Stimulated activated CD8-positive, alpha-beta memory T cell treated with anti-CD3 and anti-CD28 coated beads, Interleukin-2, amount 100 ng/mL, for 1 hour (primary cell): ENCODE data around the gene NXPH3.
"Not testable (repeated sequence)": the region's sequence is repeated elsewhere in the genome, so short reads cannot be mapped to it uniquely, and the experiment has no call there.

Experiments used
- DNase-seq, 2 donors: peaks; one replicate each; pipeline ENCODE4 v3.0.0-alpha.2; 2020; ENCODE audit warnings: low read depth in 2 of 2

The NXPH3 gene

GRCh38 chr17:49554694-49555494 is 20.8 kb upstream of the NXPH3 start:
- DNase-seq, result no peak

DNA sequence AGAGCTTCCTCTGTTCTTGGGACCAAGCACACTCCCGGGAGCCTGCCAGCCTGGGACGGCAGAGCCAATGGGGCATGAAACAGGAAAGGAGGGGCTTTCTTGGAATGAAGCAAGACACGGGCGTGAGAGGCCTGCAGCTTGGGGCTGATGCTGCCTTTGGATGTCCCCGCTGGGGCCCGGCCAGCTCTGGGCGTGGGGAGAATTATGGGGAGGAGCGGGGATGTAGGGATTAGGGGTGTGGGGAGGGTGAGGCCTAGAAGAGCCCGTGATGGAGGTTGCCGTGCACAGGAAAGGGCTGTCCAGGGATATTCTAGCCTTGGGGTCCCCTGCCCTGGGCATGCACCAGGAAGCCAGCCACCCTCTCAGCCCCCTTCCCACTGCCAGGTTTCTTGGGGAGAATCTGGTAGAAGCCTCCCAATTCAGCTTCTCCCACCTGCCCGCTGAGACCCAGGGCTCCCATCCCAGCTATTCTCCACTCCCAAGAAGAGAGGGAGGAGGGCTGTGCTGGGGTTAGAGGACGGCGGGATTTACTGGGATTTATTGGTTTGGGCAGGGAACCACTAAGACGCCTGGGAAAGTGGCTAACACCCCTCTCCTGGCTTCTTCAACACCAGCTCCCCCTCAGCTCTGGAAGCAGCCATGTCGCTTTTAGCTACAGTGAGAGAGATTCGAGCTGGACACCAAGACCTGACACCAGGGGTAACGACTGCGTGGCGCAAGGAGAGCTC is 20.0 kb upstream of the NXPH3 start:
- DNase-seq, result no peak

DNA sequence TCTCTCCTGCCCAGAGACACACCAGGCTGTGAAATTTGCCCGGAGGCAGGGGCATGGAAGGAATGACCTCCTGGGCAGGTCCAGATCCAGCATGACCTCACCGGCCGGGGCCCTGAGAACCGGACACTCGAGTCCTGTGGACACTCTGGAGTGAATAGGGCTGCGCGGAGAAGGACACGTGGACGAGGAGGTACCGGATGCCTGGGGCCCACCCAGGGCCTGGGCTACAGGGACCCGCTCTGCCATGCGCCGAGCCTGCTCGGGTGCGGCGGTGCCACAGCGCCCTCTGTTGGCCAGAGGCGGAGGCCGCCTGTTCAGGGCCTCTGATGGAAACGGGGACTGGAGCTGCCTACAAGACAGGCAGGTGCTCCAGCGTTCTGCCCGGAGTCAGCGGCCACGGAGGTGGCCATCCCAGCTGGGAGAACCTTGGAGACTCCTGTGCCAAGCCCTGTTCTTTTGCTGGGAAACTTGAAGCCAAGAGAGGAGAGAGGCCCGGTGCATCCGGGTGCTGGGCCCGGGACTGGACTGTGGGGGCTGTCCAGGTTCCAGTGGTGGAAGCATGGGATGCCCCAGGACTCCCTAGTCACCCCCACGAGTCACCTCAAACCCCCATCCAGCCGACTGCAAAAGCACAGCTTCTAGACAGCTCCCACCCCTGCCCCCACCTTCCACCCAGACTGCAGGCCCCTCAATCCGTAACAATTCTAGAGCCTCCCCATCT is 19.3 kb upstream of the NXPH3 start:
- DNase-seq, result peak; percentile 62 to 68

GRCh38 chr17:49557312-49558024 is 18.2 kb upstream of the NXPH3 start:
- DNase-seq, result no peak

DNA sequence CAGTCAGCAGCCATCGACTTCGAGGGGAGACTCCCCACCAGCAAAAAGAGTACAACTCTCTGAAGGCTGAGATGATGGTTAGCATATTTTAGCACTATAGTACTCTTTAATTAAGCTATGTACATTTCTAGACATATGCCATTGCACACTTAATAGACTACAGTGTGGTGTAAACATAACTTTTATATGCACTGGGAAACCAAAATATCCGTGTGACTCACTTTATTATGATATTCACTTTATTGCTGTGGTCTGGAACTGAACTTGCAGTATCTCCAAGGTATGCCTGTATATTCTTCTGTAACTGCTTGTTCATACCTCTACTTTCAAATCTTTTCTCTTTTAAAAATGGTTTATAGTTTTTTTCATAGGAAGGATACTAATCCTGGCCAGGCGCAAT is 11.0 kb upstream of the NXPH3 start:
- no peak for DNase-seq

GRCh38 chr17:49565948-49566491 is 9.7 kb upstream of the NXPH3 start:
- no peak for DNase-seq

DNA sequence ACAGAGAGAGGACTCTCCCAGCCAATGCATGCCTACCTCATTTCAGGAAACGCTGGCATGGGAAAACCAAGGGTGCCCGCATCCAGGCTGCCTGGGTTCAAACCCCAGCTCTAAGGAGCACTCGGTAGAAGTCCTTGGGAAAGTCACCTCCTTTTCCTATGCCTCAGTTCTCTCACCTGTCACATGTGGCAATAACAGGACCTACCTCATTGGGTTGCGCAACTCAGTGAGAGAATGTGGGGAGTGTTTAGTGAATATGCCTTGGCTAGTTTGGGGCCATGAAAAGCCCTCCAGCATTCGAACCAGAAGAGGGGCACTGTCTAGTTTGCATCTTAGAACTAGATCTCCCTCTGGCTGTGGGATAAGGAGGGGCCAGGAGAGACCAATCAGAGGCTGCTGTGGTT is 9.0 kb upstream of the NXPH3 start:
- no peak for DNase-seq

DNA sequence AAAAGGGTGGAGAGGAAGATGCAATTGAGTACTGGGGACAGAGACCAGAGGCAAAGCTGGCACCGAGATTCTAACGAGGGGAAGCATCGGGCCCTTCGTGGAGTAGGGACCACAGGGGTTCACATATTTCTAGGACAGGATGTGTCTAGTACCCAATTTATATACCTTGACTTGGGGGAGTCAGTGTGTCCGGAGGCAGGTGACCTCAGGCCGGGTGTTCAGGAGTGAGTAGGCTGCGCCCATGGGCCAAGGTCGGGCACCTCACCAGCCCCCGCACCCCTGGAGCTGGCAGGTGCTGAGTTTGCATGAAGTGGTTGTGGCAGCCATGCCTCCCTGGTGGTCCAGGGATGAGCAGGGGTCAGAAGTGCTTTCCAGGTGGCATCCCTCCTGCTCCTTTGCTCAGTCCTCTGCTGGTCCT is 8.6 kb upstream of the NXPH3 start:
- no peak for DNase-seq

DNA sequence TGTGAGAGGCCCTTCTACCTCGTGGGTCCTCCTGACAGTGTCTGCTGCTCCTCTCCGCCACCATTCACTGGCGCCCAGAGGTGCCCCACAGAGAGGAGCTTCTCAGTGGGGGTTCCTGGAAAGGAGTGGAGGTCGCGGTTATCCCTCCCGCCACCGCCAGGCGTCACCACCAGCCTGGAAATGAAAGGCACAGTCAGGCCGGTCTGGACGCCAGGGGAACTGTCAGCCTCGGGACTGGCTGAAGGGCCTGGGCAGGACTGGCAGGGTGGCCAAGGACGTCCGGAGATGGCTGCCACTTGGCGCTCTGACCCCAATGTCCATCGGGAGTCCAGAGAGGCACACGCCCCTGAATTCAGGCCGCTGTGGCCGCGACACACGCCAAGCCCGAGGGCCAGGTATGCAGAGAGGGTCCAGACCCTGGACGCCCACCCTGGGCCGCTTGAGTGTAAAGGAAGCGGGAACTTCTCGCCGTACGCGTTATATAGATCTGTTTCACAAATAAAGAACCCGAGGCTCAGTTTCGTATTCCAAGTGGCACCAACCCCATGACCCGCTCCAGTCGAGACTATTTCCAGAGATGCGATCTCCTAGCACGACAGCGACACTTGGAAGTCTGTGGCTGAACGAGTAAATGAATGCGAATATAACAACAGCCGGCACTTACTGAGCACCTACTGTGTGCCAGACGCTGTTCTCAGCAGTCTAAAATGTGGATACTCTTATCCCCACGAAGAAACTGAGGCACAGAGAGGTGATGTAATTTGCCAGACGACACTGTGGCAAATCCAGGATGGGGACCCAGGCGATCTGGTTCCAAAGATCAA is 7.6 kb upstream of the NXPH3 start:
- DNase-seq, result peak; percentile 71 to 72

DNA sequence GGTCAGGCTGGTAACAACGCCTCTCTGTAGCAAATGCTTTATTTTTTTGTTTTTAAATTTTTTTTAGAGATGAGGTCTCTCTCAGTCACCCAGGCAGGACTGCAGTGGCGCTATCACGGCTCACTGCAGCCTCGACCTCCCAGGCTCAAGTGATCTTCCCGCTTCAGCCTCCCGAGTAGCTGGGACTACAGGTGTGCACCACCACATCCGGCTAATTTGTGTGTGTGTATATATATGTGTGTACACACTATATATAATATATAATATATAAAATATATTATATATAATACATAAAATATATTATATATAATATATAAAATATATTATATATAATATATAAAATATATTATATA is 7.0 kb upstream of the NXPH3 start:
- not testable (repeated sequence) for DNase-seq

DNA sequence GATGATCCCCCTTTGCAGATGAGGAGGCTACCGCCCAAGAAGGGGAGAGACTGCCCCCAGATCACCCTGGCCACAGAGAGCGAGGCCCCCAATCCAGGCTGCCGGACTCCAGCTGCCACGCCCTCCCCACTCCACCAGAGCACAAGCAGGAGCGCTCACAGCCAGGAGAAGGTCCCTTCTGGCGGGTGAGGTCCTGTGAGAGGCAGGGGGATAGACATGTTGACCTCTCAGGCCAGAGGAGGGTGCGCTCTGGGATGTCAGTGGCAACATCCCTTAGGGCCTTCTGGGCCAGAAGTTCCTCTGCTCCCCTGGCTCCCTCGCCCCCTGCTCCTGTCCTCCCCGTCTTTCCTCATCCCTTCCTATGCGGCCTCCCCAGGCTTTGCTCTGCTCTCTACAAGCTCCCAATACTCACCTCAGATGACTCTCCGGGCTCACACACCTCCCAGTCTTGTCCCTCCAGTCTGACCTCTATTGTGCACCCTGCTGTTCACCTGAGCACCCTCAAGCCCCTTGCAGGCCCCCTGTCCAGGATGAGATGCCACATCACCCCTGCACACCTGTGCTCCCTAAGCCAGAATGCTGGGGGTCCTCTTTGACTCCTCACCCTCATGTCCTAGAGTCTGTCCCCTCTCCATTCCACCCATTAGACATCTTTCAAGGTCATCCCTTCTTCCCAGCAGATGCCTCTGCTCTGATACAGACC is 5.0 kb upstream of the NXPH3 start:
- no peak for DNase-seq

DNA sequence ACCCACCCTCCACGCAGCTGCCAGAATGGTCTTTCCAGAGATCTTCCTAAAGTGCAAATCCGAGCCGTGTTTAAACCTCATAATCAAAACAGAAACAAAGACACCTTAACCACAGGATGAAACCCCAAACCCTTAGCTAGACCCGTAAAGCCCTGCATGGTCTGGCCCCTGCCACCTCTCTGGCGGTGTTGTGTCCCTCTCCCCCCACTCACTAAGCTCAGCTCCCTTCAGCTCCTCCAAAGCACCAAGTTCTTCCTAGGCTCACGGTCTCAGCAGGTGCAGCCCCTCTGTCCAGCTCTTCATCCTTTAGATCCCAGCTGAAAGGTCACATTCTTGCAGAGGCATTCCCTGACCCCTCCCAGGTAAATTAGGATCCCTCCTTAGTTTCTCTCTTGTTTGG is 4.4 kb upstream of the NXPH3 start:
- DNase-seq, result no peak

DNA sequence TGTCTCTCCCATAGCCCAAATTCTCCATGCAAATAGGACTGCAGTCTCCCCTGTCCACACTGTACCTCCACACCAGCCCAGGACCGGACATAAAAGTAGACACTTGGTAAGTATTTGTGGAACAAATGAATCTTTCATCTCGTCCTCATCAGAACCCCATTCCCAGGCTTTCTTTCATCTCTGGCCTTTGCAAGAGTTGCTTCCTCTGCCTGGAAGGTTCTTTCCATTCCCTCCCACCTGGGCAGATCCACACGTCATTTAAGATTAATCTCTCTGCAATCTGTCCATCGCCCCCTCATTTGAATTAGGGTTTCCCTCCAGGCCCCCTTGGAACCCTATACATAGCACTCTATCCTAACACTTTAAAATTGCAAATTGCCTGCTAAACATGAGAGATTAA is 3.9 kb upstream of the NXPH3 start:
- no peak for DNase-seq

DNA sequence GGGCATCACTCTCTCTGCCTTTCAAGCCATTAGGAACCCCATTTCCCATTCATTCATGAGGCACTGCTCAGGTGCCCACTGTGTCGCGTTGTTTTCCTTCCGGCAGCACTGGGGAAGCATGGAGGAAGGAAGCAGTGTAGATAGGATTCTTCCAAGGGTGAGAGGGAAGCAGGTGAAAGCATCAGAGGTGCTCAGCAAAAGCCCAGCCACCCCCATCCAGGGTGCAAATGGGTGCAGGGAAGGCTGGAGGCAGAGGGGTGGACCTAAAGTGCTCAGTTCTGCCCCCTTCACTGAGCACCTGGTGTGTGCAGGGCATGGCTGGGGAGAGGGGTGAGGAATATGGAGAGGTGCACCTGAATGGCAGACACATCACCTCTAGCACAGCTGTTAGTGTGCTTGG is 3.4 kb upstream of the NXPH3 start:
- no peak for DNase-seq

DNA sequence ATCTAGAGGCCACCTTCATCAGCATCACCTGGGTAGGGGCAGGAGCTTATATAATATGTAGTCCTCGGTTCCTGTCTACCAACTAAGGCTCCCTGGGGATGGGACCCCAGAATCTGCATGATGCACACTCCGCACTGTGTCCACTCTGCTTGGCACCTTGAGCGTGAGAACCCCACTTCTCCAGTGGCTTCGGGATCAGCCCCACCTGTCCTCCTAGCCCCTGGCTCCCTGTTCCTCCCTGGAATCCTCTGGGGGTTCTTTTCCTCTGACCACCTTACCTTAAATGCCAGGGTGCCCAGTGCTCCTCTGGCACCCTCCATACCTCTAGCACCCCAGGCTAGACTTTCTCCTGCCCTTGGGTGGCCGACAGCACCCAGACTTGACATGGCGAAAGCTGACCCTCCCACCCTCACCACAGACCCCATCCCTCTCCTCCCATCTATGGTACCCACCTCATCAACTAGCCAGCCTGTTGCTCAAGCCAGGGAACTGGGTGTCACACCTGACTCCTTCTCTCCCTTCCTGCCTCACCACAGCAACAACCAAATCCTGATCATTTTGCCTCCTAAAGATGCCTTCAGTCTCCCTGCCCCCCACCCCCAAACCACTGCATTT is 2.8 kb upstream of the NXPH3 start:
- no peak for DNase-seq

- DNase-seq, result no peak
Measured at GRCh38 chr17:49573510-49574322, 2.0 kb upstream of the NXPH3 start.

- DNase-seq, result no peak
Measured at GRCh38 chr17:49574323-49574781, 1.3 kb upstream of the NXPH3 start.

DNA sequence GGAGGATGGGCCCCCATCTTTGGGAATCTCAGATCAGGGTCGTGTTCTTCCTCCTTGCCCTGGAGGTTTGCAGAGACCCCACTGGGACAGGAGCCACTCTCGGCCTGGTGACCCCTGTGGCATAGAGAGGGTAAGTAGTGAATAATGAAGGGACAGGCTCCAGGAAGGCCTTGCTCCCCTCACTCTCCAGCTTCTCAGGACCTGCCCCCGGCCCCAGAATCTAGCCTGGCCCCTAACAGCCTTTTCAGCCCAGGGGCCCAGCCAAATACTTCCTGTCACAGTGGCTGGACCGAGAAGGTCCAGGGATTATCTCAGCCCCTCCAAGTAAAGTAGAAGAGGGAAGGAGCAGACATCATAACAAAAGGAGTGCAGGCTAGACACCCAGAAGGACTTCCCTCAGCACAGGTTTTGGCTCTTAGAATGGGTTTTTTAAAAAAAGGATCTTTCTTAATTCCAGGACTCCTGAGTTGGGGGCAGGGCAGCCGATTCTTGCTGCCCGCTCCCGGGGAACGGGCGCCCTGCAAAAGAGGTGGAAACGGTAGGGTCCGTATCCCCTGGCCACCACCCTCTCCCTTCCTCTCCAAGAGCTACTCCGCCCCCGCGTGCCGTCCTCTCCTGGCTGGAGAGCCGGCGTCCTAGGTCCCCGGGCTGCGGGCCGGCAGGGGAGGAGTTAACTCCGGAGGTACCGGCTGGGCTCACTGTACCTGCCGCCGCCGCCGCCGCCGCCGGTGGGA is 559 bp upstream of the NXPH3 start:
- no peak for DNase-seq
